OCI-LY7 (cell line): ENCODE data around the gene PPP2R3A.

Experiments used
- EZH2phosphoT487 ChIP-seq: fragments of 200-600 bp; sonication (generic); IDR thresholded peaks from 2 replicates; pipeline ENCODE4 v1.6.1; 2018; ENCODE audit warnings: low read depth, borderline replicate concordance, mild to moderate bottlenecking, mixed run types, antibody characterized with exemption, low read length, moderate library complexity, mixed read lengths
- TF ChIP-seq, protein P1 (sequence below): fragments of 200-600 bp; sonication (generic); conservative IDR thresholded peaks from 2 replicates; pipeline ENCODE4 v1.5.1; 2014; ENCODE audit warnings: mild to moderate bottlenecking, antibody characterized with exemption, low read length, moderate library complexity, mixed read lengths

- TF ChIP-seq, protein P1, sequence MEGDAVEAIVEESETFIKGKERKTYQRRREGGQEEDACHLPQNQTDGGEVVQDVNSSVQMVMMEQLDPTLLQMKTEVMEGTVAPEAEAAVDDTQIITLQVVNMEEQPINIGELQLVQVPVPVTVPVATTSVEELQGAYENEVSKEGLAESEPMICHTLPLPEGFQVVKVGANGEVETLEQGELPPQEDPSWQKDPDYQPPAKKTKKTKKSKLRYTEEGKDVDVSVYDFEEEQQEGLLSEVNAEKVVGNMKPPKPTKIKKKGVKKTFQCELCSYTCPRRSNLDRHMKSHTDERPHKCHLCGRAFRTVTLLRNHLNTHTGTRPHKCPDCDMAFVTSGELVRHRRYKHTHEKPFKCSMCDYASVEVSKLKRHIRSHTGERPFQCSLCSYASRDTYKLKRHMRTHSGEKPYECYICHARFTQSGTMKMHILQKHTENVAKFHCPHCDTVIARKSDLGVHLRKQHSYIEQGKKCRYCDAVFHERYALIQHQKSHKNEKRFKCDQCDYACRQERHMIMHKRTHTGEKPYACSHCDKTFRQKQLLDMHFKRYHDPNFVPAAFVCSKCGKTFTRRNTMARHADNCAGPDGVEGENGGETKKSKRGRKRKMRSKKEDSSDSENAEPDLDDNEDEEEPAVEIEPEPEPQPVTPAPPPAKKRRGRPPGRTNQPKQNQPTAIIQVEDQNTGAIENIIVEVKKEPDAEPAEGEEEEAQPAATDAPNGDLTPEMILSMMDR = no peak
- TF ChIP-seq EZH2phosphoT487 = no peak
These were observed 43.4 kb downstream of the PPP2R3A start for GRCh38 chr3:136008732-136009470.
